Breast epithelium (tissue), 4 donors: ENCODE results near the gene TYW5. TPM values are rescaled to one million over a fixed set of nuclear protein-coding genes. Genes with fewer than 3 reads are reported as not detected.

ENCODE experiments used
- DNase-seq, 2 donors: peaks; one replicate each; pipeline ENCODE4 v3.0.0-alpha.2; 2019; ENCODE audit warnings: low spot score in 2 of 2
- H3K27ac ChIP-seq, 2 donors: fragments of 200-600 bp; sonication (generic) in 1 of 2; one replicate each; pipeline ENCODE4 v1.5.1; 2016 to 2019; ENCODE audit warnings: mild to moderate bottlenecking in 1 of 2
- H3K27me3 ChIP-seq, 2 donors: fragments of 200-600 bp; sonication (generic) in 1 of 2; one replicate each; pipeline versions ENCODE4 v1.5.1 to v1.6.0; 2017 to 2019; ENCODE audit warnings: control low read depth in 1 of 2, mild to moderate bottlenecking in 1 of 2
- H3K36me3 ChIP-seq: fragments of 200-600 bp; one replicate; pipeline ENCODE4 v1.5.1; 2019
- H3K4me1 ChIP-seq, 2 donors: fragments of 200-600 bp; sonication (generic); one replicate each; pipeline ENCODE4 v1.5.1; 2016 to 2019; ENCODE audit warnings: control low read depth in 1 of 2
- H3K4me3 ChIP-seq, 3 donors: fragments of 200-600 bp; sonication (generic); 1 replicate in 2 of 3; 2 replicates in 1 of 3; pipeline ENCODE4 v1.5.1; 2016 to 2019; ENCODE audit warnings: mild to moderate bottlenecking in 3 of 3, moderate library complexity in 2 of 3
- H3K9me3 ChIP-seq, 2 donors: fragments of 200-600 bp; sonication (generic) in 1 of 2; one replicate each; pipeline ENCODE4 v1.5.1; 2016 to 2019; ENCODE audit warnings: control low read depth in 1 of 2
- POLR2A ChIP-seq: fragments of 450-650 bp; IDR thresholded peaks from one replicate; pipeline ENCODE4 v1.6.1; 2016; ENCODE audit warnings: antibody characterized with exemption, mild to moderate bottlenecking, moderate library complexity
- POLR2AphosphoS5 ChIP-seq, 3 donors: sonication (generic); formaldehyde crosslinking; IDR thresholded peaks; one replicate each; pipeline ENCODE4 v1.6.1; 2017; ENCODE audit warnings: antibody characterized with exemption in 3 of 3
- intact Hi-C: fragments of 100-400 bp; cut with DNase I; formaldehyde crosslinking; loops from one replicate; pipeline ENCODE4 v1.15.1; 2023; ENCODE audit warnings: low total_unique reads
- total RNA-seq, 3 donors: library from RNA; depleted of rRNA; stranded (reverse); fragments of >200 nt; gene quantifications; one replicate each; pipeline ENCODE4 v1.1.0, GENCODE V29; 2016
- TF ChIP-seq, protein P1 (sequence below), 3 donors: fragments of 450-650 bp; IDR thresholded peaks; one replicate each; pipeline ENCODE4 v1.5.1; 2016 to 2017; ENCODE audit warnings: antibody characterized with exemption in 3 of 3, mild to moderate bottlenecking in 3 of 3, moderate library complexity in 3 of 3

Gene TYW5
- total RNA-seq, 3 donors from 2014 or later: 7.2 to 12.9 (median 9.8) TPM

DNA sequence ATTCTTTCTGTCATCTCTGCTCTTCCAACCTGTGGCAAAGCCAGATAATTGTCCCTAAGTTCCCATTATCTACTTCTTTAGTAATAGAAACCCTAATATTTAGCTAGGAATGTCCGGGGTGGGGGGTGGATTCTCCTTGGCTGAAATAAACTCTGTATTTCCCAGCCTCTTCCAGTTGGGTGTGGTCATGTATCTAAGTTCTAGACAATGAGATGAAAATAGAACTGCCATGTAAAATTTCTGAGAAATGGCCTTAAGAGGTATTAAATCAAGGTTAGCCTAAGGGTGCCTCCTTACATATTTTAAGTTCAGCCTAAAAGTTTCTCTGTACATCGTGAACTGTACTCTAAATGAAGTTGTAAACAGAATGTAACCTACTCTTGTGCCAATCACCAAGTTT lies 39.6 kb upstream of the TYW5 start:
- TF ChIP-seq, protein P1, sequence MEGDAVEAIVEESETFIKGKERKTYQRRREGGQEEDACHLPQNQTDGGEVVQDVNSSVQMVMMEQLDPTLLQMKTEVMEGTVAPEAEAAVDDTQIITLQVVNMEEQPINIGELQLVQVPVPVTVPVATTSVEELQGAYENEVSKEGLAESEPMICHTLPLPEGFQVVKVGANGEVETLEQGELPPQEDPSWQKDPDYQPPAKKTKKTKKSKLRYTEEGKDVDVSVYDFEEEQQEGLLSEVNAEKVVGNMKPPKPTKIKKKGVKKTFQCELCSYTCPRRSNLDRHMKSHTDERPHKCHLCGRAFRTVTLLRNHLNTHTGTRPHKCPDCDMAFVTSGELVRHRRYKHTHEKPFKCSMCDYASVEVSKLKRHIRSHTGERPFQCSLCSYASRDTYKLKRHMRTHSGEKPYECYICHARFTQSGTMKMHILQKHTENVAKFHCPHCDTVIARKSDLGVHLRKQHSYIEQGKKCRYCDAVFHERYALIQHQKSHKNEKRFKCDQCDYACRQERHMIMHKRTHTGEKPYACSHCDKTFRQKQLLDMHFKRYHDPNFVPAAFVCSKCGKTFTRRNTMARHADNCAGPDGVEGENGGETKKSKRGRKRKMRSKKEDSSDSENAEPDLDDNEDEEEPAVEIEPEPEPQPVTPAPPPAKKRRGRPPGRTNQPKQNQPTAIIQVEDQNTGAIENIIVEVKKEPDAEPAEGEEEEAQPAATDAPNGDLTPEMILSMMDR (IDR thresholded peaks at IDR 0.05): no peak
- TF ChIP-seq POLR2AphosphoS5 (IDR thresholded peaks at IDR 0.05) (no peak), POLR2A (no peak)
- Histone ChIP-seq H3K27me3 (no peaks in the 10 kb centered on the region), H3K4me3 (no peak overlapping the region), H3K36me3 (no peaks in the 10 kb centered on the region), H3K4me1 (no peaks in the 10 kb centered on the region), H3K9me3 (no peaks in the 10 kb centered on the region), H3K27ac (no peak overlapping the region)
- intact Hi-C loops: no loop called here
- no peak for DNase-seq

DNA sequence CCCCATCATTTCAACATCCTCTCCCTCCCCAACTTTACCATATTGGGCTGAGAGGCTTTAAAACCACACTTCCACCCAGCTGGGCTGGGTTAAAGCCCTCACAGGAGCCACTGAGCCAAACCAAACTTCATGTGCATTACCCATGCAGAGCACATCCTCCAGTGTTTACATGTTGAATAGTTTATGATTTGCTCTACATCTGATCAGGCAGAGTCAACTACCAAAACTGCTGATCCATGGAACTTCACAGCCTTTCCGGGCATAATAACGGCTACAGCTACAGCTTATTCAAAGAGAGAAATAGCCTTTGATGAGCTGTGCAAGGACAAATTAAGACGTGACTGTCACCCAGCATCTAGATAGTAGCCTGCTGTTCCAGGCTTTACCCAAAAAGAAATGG lies 39.1 kb upstream of the TYW5 start:
- Histone ChIP-seq H3K9me3 (no peaks in the 10 kb centered on the region), H3K4me3 (no peak overlapping the region), H3K4me1 (no peaks in the 10 kb centered on the region), H3K27me3 (no peaks in the 10 kb centered on the region), H3K27ac (no peak overlapping the region), H3K36me3 (no peaks in the 10 kb centered on the region)
- intact Hi-C loops: no loop called here
- no peak for TF ChIP-seq POLR2AphosphoS5 (IDR thresholded peaks at IDR 0.05)
- TF ChIP-seq, protein P1 (IDR thresholded peaks at IDR 0.05): no peak
- no peak for TF ChIP-seq POLR2A
- no peak for DNase-seq

DNA sequence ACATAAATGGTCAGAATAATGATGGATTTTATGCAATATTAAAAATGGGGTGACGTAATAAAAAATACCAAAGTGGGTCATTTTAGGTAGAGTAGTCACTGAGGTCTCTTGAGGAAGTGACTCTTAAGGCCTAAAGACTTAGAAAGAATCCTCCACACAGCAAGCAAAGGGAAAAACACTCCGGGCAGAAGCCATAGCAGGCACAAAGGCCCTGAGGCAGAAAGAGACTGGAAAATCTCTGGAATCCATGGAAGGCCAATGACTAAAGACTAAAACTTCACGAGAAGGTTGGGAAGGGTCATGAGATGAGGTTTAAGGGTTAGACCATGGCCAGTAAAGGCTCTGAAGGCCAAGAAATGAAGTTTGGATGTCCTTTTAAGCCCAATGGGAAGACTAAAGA lies 37.0 kb upstream of the TYW5 start:
- DNase-seq: no peak
- intact Hi-C loops: no loop called here
- H3K4me1 ChIP-seq: no peaks in the 10 kb centered on the region
- no peak overlapping the region for H3K4me3 ChIP-seq
- no peak for TF ChIP-seq POLR2AphosphoS5 (IDR thresholded peaks at IDR 0.05)
- TF ChIP-seq, protein P1 (IDR thresholded peaks at IDR 0.05): no peak
- TF ChIP-seq POLR2A: no peak
- no peak overlapping the region for H3K27ac ChIP-seq
- H3K9me3 ChIP-seq: no peaks in the 10 kb centered on the region
- no peaks in the 10 kb centered on the region for H3K27me3 ChIP-seq
- H3K36me3 ChIP-seq: no peaks in the 10 kb centered on the region

DNA sequence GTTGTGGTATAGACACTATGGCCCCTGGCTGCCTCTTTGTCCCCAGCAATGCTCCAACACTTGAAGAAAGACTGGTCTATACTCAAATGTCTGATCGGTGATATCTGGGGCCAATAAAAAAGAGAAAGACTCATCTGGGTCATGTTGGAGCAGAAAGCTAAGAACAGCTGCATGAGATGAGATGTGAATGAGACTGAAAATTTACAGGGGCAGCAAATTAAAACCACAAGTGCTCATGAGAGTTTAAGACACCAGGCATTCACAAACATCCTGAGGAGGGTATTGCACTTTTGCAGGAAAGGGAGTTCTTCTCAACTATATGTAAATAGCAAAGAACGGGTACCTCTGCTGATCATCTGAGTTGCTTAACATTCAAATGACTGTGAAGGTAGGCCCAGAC lies 36.4 kb upstream of the TYW5 start:
- intact Hi-C loops: no loop called here
- no peaks in the 10 kb centered on the region for H3K36me3 ChIP-seq
- no peaks in the 10 kb centered on the region for H3K9me3 ChIP-seq
- no peaks in the 10 kb centered on the region for H3K4me1 ChIP-seq
- no peak overlapping the region for H3K27ac ChIP-seq
- H3K4me3 ChIP-seq: no peak overlapping the region
- H3K27me3 ChIP-seq: no peaks in the 10 kb centered on the region
- TF ChIP-seq POLR2AphosphoS5 (IDR thresholded peaks at IDR 0.05) (no peak), POLR2A (no peak)
- TF ChIP-seq, protein P1 (IDR thresholded peaks at IDR 0.05): no peak
- no peak for DNase-seq

DNA sequence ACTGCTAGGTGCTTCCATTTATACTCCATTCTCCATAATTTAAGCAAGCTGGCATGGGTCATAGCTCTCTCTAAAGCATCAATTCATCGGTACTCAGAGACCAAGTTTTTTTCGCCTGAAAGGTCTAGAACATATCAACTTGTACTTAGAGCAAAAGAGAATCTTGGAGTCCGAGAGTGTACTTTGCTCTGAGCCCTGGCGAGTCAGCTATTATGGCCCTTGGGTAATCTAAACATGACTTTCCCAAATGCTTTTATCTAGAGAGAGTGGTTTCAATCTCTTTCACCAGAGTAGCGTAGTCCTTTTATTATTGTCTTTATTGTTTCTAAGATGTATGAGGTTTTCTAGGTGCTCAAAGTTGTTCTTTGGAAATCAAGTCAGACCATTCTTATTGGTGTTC lies 34.5 kb upstream of the TYW5 start:
- H3K9me3 ChIP-seq: no peaks in the 10 kb centered on the region
- DNase-seq: no peak
- TF ChIP-seq POLR2A: no peak
- TF ChIP-seq, protein P1 (IDR thresholded peaks at IDR 0.05): no peak
- no peak for TF ChIP-seq POLR2AphosphoS5 (IDR thresholded peaks at IDR 0.05)
- no peak overlapping the region for H3K4me3 ChIP-seq
- no peak overlapping the region for H3K27ac ChIP-seq
- no peaks in the 10 kb centered on the region for H3K4me1 ChIP-seq
- H3K36me3 ChIP-seq: no peaks in the 10 kb centered on the region
- intact Hi-C loops: no loop called here
- no peaks in the 10 kb centered on the region for H3K27me3 ChIP-seq
